ENCODE results near the gene RBP3.

The RBP3 gene

DNA sequence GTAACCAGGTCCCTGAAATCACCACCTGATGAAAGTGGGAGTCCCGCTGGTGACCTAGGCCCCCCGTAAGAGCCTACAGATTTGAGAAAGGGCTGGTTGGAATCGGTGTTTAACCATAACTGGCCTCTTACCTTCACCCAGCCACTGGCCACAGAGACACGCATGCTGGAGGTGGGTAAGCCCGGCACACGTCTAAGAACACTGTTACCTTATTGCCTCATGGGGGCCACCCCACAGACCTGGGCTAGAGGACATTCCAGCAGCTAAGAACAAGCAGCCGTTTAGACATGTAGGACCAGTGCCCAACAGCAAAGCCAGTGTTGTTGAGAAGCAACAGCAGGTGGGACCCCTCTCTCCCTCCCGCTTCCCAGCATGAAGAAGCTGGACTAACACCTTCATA, 28.4 kb upstream of the RBP3 start:
- DNase-seq: no peak

- no peak for DNase-seq
These were observed 27.4 kb upstream of the RBP3 start for GRCh38 chr10:47320812-47321211.

DNA sequence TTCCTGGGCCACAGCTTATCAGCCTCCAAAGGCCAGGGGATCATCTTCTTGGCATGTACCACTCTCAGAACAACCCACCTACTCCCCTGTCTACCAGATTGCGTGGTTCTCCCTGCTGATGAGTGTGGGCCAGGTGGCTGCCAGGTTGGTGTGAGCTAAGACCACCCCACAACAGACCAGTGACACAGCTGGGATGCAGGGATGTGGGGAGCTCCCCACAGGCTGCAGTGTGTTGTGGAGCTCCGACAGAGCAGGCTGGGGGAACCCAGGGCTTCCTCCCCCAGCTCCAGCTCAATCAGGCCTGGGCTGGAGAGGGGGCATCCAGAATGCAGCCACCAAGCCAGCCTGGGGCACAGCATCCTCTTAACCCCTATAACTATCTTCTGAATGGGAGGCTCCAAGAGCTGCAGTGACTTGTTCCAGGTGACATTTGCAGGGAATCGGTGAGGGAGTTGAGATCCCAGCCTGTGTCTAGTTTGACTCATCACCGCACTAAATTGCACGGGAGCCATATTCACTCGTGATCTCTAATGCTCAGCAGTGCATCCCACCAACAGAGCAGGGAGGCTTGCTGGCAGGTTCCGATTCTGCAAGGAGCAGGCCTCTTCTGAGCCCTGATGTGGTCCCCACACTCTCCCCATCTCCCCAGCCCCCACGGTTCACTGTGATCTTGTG, 26.5 kb upstream of the RBP3 start:
- DNase-seq: no peak

- DNase-seq: no peak
These were observed 25.7 kb upstream of the RBP3 start, which contains the start of gene GDF2 for GRCh38 chr10:47322300-47323061. TSS of gene GDF2 (plus strand) at chr10:47322454. CDS start at chr10:47322669, 215 bp downstream.

DNA sequence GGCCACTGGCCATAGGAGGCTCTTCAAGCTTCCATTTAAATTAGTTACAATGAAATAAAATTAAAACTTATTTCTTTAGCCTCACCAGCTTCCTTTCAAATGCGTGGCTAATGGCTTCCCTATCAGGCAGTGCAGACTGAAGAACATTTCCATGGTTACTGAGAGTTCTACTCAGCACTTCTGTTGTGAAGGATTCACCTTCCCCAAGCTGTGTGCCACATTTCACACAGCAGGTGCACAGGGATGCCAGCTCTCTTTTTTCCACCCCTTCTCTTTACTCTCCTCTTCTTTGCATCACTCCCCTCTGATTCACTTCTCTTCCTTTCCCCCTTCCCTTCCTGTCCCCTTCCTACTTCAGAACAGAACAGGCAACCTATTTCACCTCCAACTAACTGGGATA, 25.1 kb upstream of the RBP3 start:
- DNase-seq: no peak

DNA sequence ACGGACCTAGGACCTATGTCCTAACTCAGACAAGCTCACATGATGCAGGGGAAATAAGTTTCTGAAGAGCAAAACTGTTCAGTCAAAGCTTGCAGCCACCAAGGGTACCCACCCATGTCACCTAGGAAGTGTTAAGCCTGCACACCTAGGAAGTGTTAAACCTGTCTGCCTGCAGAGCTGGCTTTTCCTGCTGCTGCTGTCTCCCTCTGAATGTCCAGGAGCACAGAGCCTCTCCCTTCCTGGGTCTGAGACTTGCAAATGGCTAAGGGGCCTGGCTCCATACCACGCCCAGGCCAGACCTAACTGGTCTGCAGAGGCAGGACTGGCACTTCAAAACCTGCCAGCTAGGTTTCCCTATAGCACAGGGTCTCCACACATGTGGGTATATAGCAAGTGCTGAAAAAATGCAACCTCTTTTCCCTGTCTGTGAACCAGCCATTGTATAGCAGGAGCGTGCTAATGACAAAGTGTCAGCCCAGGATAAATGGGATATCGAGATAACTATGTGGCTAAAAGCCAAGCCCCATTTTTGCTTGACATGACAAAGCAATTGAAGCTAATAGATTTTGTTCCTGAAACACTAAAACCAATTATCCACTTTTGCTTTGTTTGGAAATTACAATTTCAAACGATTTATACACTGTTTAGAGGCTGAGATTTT, 24.4 kb upstream of the RBP3 start:
- DNase-seq: no peak

DNA sequence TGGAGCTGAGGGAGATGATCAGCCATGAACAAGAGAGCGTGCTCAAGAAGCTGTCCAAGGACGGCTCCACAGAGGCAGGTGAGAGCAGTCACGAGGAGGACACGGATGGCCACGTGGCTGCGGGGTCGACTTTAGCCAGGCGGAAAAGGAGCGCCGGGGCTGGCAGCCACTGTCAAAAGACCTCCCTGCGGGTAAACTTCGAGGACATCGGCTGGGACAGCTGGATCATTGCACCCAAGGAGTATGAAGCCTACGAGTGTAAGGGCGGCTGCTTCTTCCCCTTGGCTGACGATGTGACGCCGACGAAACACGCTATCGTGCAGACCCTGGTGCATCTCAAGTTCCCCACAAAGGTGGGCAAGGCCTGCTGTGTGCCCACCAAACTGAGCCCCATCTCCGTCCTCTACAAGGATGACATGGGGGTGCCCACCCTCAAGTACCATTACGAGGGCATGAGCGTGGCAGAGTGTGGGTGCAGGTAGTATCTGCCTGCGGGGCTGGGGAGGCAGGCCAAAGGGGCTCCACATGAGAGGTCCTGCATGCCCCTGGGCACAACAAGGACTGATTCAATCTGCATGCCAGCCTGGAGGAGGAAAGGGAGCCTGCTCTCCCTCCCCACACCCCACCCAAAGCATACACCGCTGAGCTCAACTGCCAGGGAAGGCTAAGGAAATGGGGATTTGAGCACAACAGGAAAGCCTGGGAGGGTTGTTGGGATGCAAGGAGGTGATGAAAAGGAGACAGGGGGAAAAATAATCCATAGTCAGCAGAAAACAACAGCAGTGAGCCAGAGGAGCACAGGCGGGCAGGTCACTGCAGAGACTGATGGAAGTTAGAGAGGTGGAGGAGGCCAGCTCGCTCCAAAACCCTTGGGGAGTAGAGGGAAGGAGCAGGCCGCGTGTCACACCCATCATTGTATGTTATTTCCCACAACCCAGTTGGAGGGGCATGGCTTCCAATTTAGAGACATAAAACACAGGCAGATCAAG, 22.6 kb upstream of the RBP3 start:
- DNase-seq: no peak

GRCh38 chr10:47326306-47326926, 21.7 kb upstream of the RBP3 start:
- DNase-seq: no peak

GRCh38 chr10:47326927-47327330, 21.2 kb upstream of the RBP3 start:
- no peak for DNase-seq

GRCh38 chr10:47329855-47330254, 18.3 kb upstream of the RBP3 start:
- DNase-seq: no peak

DNA sequence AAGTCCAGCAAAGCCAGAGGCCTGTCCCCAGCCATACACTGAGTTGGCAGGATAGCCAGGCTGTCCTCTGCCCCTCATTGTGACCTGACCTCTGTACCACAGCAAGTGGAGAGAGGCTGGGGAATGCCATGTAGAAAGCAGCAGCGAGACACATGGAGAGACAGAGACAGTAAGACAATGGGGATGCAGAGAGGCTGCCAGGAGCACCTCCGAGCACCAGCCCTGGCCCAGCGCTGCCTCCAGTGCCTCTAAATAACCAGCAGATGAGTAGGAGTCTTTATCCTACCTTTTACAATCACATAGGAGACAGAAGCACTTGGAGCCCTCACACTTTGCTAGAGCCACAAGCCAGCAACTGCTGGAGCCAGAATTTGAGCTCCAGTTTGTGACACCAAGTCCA, 17.8 kb upstream of the RBP3 start:
- DNase-seq: no peak

- DNase-seq: no peak
These were observed 17.4 kb upstream of the RBP3 start for GRCh38 chr10:47330804-47331203.

DNA sequence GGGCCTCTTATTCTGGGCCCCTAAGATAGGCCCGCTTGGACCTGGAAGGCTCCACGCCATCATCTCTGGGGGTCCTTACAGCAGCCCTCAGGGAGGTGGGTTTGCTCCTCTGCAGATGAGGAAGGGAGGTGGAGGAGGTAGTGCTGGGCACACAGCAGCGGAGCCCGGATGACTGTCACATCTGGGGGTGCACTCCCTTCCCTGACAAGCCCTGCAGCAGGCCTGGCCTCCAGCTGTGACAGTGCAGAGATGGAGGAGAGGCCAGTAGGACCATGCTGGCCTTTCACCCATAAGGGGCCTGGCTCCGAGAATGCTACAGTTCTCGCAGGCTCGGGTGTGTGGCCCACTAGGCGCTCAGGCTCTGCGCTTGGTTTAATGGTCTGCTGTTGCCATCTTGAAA, 16.7 kb upstream of the RBP3 start:
- DNase-seq: no peak

DNA sequence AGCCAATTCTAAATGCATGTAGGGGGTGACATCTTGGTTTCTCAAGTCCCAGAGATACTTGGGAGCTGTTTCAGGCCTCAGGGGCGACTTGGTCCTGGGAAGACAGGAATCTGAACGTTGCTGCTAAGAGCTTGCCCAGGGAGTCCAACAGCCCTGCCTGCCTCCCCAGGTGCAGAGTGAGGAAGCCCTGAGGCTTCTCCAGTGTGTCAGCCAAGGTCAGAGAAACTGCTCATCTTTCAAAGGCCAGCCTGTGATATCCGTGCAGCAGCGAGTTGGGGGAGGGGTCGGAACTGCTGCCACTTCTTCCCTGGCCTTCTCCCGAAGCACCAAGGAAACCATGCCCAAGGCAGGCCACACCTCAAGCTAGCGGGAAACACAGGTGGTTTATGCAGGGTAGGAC, 16.2 kb upstream of the RBP3 start:
- no peak for DNase-seq

DNA sequence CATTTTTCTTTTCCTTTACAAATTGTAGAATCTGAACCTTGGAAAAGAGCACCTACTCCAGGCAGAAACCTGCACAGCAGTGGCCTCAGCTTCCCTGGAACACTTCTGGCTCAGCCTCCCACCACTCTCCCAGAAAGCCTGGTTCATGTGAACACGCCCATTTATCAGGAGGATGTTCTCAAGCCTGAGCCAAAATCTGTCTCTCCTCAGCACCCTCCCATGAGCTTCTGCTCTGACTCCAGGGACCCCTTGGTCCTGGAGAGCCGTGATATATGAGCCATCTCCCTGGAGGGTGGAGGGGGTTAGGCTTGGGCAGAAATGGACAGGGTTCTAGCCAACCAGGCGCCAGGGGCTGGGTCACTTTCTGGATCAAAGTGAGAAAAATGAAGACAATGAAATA, 15.8 kb upstream of the RBP3 start:
- no peak for DNase-seq

GRCh38 chr10:47332946-47333345, 15.2 kb upstream of the RBP3 start:
- DNase-seq: no peak

DNA sequence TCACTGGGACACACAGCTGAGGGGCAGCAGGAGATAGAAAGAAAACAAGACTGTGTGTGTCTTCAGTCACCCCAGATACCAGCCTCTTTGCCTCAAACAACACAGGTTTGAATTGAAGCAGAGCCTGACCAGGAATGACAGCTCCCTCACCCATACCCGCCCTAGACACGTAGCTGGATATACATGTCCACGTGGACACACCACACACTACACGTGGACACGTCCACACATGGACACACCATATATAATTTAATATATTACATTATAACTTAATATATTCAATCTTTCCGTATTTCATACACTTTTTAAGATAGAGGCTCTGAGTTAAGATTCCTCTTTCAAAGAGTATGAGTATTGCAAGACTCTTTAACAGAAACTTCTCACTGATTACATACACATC, 14.6 kb upstream of the RBP3 start:
- no peak for DNase-seq

DNA sequence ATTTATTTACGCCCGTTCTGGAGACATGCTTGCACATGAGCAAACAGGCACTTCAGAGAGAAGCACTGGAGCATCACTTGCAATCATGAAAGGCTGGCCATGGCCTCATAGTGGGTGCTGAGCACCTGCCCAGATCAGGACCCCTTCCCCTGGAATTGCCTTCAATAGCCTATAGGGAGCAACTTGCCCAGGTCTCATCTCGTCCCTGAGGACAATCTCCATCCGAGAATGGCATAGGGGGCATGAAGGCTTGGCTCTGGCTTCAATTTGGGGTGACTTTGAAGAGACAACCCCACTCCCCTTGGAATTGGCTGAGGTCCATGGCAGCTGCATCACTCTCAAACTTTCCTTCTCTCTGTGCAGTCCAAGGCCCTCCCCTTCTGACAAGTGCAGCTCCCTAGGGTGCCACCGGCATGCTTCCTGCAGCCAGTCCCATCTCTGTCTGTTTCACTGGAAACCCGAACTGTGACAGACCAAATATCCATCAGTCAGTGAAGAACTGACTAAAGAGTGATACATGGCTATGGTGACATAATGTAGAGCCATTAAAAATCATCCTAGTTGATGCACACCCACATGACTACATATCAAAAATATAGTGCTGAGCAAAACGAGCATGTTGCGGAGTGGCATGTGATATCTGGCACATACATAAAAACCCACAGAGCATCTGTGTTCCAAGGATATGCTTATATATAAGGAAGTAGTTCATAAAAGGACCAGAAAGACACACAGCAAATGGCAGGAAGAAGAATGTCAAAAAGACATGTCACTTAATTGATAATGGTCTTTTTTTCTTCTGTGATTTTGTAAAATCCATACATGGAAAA, 13.5 kb upstream of the RBP3 start:
- DNase-seq: no peak

GRCh38 chr10:47335906-47336305, 12.3 kb upstream of the RBP3 start:
- no peak for DNase-seq

GRCh38 chr10:47336387-47337134, 11.6 kb upstream of the RBP3 start:
- DNase-seq: no peak

DNA sequence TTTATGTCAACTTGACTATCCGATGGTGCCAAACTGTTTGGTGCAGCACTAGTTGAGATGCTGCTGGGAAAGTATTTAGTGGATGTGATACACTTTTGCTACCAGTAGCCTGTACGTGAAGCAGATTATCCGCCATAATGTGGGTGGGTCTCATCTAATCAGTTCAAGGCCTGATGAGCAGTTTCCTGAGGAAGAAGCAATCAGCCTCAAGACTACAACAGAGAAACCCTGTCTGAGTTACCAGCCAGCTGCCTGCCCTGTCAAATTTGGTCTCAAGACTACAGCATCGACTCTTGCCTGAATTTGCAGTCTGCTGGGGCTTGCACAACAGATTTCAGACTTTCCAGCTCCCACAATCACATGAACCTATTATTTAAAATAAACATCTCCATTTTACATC, 10.9 kb upstream of the RBP3 start:
- DNase-seq: no peak
